ENCODE measurements around the gene ZNF423.

The ZNF423 gene

GRCh38 chr16:49810831-49811230, 45.1 kb downstream of the ZNF423 start:
- H2AFZ ChIP-seq (ENCODE audit: low read depth, low read length), result no peak overlapping the region
- no peak overlapping the region for H3K9ac ChIP-seq (ENCODE audit: low read depth, low read length)

DNA sequence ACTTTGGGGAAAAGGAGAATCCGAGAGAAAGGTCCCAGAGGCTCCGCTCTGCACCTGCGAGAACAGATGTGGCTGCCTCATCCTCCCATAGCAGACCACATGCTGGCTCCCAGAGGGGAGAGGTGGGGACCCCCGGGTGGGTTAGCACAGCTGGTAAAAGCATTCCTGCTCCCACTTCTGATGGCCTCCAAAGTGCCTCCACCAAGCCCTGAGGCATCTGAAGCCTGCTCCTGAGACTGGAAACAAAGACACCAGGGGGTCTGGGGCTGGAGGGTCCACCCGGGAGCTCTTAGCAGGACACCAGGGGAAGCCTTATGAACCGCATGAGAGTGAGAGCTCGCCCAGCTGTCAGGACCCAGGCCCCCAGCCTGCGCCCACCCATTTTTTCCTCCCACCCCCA, 46.4 kb downstream of the ZNF423 start:
- TF ChIP-seq, protein P1, sequence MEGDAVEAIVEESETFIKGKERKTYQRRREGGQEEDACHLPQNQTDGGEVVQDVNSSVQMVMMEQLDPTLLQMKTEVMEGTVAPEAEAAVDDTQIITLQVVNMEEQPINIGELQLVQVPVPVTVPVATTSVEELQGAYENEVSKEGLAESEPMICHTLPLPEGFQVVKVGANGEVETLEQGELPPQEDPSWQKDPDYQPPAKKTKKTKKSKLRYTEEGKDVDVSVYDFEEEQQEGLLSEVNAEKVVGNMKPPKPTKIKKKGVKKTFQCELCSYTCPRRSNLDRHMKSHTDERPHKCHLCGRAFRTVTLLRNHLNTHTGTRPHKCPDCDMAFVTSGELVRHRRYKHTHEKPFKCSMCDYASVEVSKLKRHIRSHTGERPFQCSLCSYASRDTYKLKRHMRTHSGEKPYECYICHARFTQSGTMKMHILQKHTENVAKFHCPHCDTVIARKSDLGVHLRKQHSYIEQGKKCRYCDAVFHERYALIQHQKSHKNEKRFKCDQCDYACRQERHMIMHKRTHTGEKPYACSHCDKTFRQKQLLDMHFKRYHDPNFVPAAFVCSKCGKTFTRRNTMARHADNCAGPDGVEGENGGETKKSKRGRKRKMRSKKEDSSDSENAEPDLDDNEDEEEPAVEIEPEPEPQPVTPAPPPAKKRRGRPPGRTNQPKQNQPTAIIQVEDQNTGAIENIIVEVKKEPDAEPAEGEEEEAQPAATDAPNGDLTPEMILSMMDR (IDR thresholded peaks at IDR 0.05; ENCODE audit: borderline replicate concordance, extremely low read depth, low read length, poor library complexity, severe bottlenecking), result no peak
- TF ChIP-seq EZH2 (IDR thresholded peaks at IDR 0.05; ENCODE audit: borderline replicate concordance, low read depth, low read length, severe bottlenecking), result no peak
- H3K4me1 ChIP-seq (ENCODE audit: insufficient read depth, low read length), result no peaks in the 10 kb centered on the region
- ATAC-seq (ENCODE audit: insufficient read depth, low read depth) (no peak), DNase-seq (no peak)
- no peaks in the 10 kb centered on the region for H4K20me1 ChIP-seq (ENCODE audit: insufficient read depth, low read length)
- no peak overlapping the region for H3K9ac ChIP-seq (ENCODE audit: low read depth, low read length)
- H2AFZ ChIP-seq (ENCODE audit: low read depth, low read length), result no peak overlapping the region
- H3K36me3 ChIP-seq (ENCODE audit: insufficient read depth, low read length), result no peaks in the 10 kb centered on the region
- H3K9me3 ChIP-seq (ENCODE audit: insufficient read depth, low read length, severe bottlenecking), result no peaks in the 10 kb centered on the region
- no peak overlapping the region for H3K4me2 ChIP-seq (ENCODE audit: insufficient read depth, low read length)
- H3K27ac ChIP-seq (ENCODE audit: low read length), result no peak overlapping the region
- no peaks in the 10 kb centered on the region for H3K79me2 ChIP-seq (ENCODE audit: insufficient read depth, low read length)
- H3K27me3 ChIP-seq (ENCODE audit: insufficient read depth, low read length, poor library complexity), result peaks cover 5% of the 10 kb centered on the region
- H3K4me3 ChIP-seq (ENCODE audit: low read depth in 1 of 2, low read length in 2 of 2), result no peak overlapping the region

More at GRCh38 chr16:49810831-49811230, 45.1 kb downstream of the ZNF423 start:
- no peak overlapping the region for H3K4me2 ChIP-seq (ENCODE audit: insufficient read depth, low read length)
- DNase-seq (no peak), ATAC-seq (ENCODE audit: insufficient read depth, low read depth) (no peak)
- no peaks in the 10 kb centered on the region for H3K79me2 ChIP-seq (ENCODE audit: insufficient read depth, low read length)
- H3K27ac ChIP-seq (ENCODE audit: low read length), result no peak overlapping the region
- no peaks in the 10 kb centered on the region for H4K20me1 ChIP-seq (ENCODE audit: insufficient read depth, low read length)
- no peaks in the 10 kb centered on the region for H3K4me1 ChIP-seq (ENCODE audit: insufficient read depth, low read length)
- TF ChIP-seq, protein P1 (IDR thresholded peaks at IDR 0.05; ENCODE audit: borderline replicate concordance, extremely low read depth, low read length, poor library complexity, severe bottlenecking), result no peak
- no peak for TF ChIP-seq EZH2 (IDR thresholded peaks at IDR 0.05; ENCODE audit: borderline replicate concordance, low read depth, low read length, severe bottlenecking)
- H3K36me3 ChIP-seq (ENCODE audit: insufficient read depth, low read length), result no peaks in the 10 kb centered on the region
- no peak overlapping the region for H3K4me3 ChIP-seq (ENCODE audit: low read depth in 1 of 2, low read length in 2 of 2)
- no peaks in the 10 kb centered on the region for H3K9me3 ChIP-seq (ENCODE audit: insufficient read depth, low read length, severe bottlenecking)
- H3K27me3 ChIP-seq (ENCODE audit: insufficient read depth, low read length, poor library complexity), result peaks cover 5% of the 10 kb centered on the region

DNA sequence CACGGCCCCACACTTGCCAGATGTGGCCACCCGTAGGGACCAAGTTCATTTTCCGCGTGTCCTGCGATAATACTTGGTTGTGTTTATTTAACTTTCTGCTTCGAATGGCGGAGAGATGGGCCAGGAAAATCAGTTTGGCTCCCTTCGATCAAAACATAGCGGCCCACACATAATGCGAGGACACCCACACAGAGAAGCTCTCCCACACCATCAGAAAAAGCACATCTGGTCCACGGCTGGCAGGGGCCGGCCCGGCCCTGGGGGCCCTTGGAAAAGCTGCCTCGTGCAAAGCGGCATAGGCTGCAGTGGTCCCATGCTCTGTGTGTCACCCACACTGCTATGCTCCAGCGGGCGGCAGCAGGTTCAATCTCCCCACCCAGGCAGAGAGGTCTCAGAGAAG, 46.9 kb downstream of the ZNF423 start:
- no peak overlapping the region for H2AFZ ChIP-seq (ENCODE audit: low read depth, low read length)
- H3K9me3 ChIP-seq (ENCODE audit: insufficient read depth, low read length, severe bottlenecking), result no peaks in the 10 kb centered on the region
- DNase-seq (no peak), ATAC-seq (ENCODE audit: insufficient read depth, low read depth) (no peak)
- no peaks in the 10 kb centered on the region for H3K79me2 ChIP-seq (ENCODE audit: insufficient read depth, low read length)
- TF ChIP-seq, protein P1 (IDR thresholded peaks at IDR 0.05; ENCODE audit: borderline replicate concordance, extremely low read depth, low read length, poor library complexity, severe bottlenecking), result no peak
- TF ChIP-seq EZH2 (IDR thresholded peaks at IDR 0.05; ENCODE audit: borderline replicate concordance, low read depth, low read length, severe bottlenecking), result no peak
- H3K36me3 ChIP-seq (ENCODE audit: insufficient read depth, low read length), result no peaks in the 10 kb centered on the region
- no peaks in the 10 kb centered on the region for H3K4me1 ChIP-seq (ENCODE audit: insufficient read depth, low read length)
- H4K20me1 ChIP-seq (ENCODE audit: insufficient read depth, low read length), result no peaks in the 10 kb centered on the region
- H3K4me3 ChIP-seq (ENCODE audit: low read depth in 1 of 2, low read length in 2 of 2), result no peak overlapping the region
- H3K4me2 ChIP-seq (ENCODE audit: insufficient read depth, low read length), result no peak overlapping the region
- no peak overlapping the region for H3K9ac ChIP-seq (ENCODE audit: low read depth, low read length)
- peaks cover 5% of the 10 kb centered on the region for H3K27me3 ChIP-seq (ENCODE audit: insufficient read depth, low read length, poor library complexity)
- no peak overlapping the region for H3K27ac ChIP-seq (ENCODE audit: low read length)

GRCh38 chr16:49806446-49806845, 49.5 kb downstream of the ZNF423 start:
- no peak overlapping the region for H3K4me3 ChIP-seq (ENCODE audit: low read depth in 1 of 2, low read length in 2 of 2)
- H3K9ac ChIP-seq (ENCODE audit: low read depth, low read length), result no peak overlapping the region
- no peaks in the 10 kb centered on the region for H3K9me3 ChIP-seq (ENCODE audit: insufficient read depth, low read length, severe bottlenecking)
- no peak for ATAC-seq (ENCODE audit: insufficient read depth, low read depth)
- peaks cover 5% of the 10 kb centered on the region for H3K27me3 ChIP-seq (ENCODE audit: insufficient read depth, low read length, poor library complexity)
- H3K79me2 ChIP-seq (ENCODE audit: insufficient read depth, low read length), result no peaks in the 10 kb centered on the region
- H3K27ac ChIP-seq (ENCODE audit: low read length), result no peak overlapping the region
- no peaks in the 10 kb centered on the region for H4K20me1 ChIP-seq (ENCODE audit: insufficient read depth, low read length)
- H2AFZ ChIP-seq (ENCODE audit: low read depth, low read length), result no peak overlapping the region
- no peaks in the 10 kb centered on the region for H3K36me3 ChIP-seq (ENCODE audit: insufficient read depth, low read length)
- no peak overlapping the region for H3K4me2 ChIP-seq (ENCODE audit: insufficient read depth, low read length)
- no peak for DNase-seq
- TF ChIP-seq EZH2 (IDR thresholded peaks at IDR 0.05; ENCODE audit: borderline replicate concordance, low read depth, low read length, severe bottlenecking), result no peak
- TF ChIP-seq, protein P1 (IDR thresholded peaks at IDR 0.05; ENCODE audit: borderline replicate concordance, extremely low read depth, low read length, poor library complexity, severe bottlenecking), result no peak
- no peaks in the 10 kb centered on the region for H3K4me1 ChIP-seq (ENCODE audit: insufficient read depth, low read length)
